Caco-2 (cell line): Measurements from ENCODE around the gene ACP7. TPM values are rescaled to one million over a fixed set of nuclear protein-coding genes. Genes with fewer than 3 reads are reported as not detected.

Experiments
- BruUV-seq: library from RNA; stranded (reverse); fragments of 400-500 nt; replicated peaks from 2 replicates; lab custom pipeline; 2021; lab: Mats Ljungman, UMichigan
- CTCF ChIA-PET: fragments of 300-600 bp; sonication (Branson Sonifier 250); formaldehyde crosslinking; loops from one replicate; lab custom pipeline; 2022; ENCODE audit warnings: antibody characterized with exemption; lab: Charles Lee
- POLR2A ChIA-PET: fragments of 300-600 bp; sonication (Branson Sonifier 250); formaldehyde crosslinking; loops from one replicate; lab custom pipeline; 2022; ENCODE audit warnings: antibody characterized with exemption; lab: Charles Lee
- DNase-seq, 2 experiments: peaks; one replicate each; pipeline versions ENCODE4 v3.0.0 to v3.0.0-alpha.2; 2020 to 2022
- H3K27me3 ChIP-seq: replicated peaks from 2 replicates; pipeline ENCODE4 v1.6.0; 2011; ENCODE audit warnings: low read length; ENCODE audit not compliant: control insufficient read depth, insufficient read depth
- H3K36me3 ChIP-seq: 2 replicates; pipeline ENCODE4 v1.5.1; 2011; ENCODE audit warnings: low read length; ENCODE audit not compliant: control insufficient read depth, insufficient read depth
- H3K4me1 ChIP-seq: fragments of 250-450 bp; sonication (Bioruptor Pico); 2 replicates; pipeline ENCODE4 v1.5.1; 2020; ENCODE audit warnings: mild to moderate bottlenecking
- H3K4me3 ChIP-seq: 2 replicates; pipeline ENCODE4 v1.5.1; 2011; ENCODE audit warnings: low read depth, mild to moderate bottlenecking, control low read depth, low read length
- H3K9me3 ChIP-seq: fragments of 250-450 bp; sonication (Bioruptor Pico); 2 replicates; pipeline ENCODE4 v1.5.1; 2020; ENCODE audit warnings: mild to moderate bottlenecking, moderate library complexity
- H3K27ac Mint-ChIP-seq: one replicate; pipeline ENCODE4 v1.8.0; 2022; ENCODE audit warnings: mixed read lengths; ENCODE audit not compliant: unreplicated experiment
- H3K27me3 Mint-ChIP-seq: one replicate; pipeline ENCODE4 v1.8.0; 2022; ENCODE audit warnings: mixed read lengths; ENCODE audit not compliant: insufficient read depth, unreplicated experiment
- H3K36me3 Mint-ChIP-seq: one replicate; pipeline ENCODE4 v1.8.0; 2022; ENCODE audit warnings: mild to moderate bottlenecking, mixed read lengths; ENCODE audit not compliant: insufficient read depth, unreplicated experiment
- H3K4me1 Mint-ChIP-seq: one replicate; pipeline ENCODE4 v1.8.0; 2022; ENCODE audit warnings: low read depth, mixed read lengths; ENCODE audit not compliant: unreplicated experiment
- H3K4me3 Mint-ChIP-seq: one replicate; pipeline ENCODE4 v1.8.0; 2022; ENCODE audit warnings: mild to moderate bottlenecking, moderate library complexity, mixed read lengths; ENCODE audit not compliant: unreplicated experiment
- H3K9me3 Mint-ChIP-seq: one replicate; pipeline ENCODE4 v1.8.0; 2022; ENCODE audit warnings: mixed read lengths; ENCODE audit not compliant: unreplicated experiment
- intact Hi-C: fragments of 100-400 bp; cut with micrococcal nuclease; formaldehyde crosslinking; loops from one replicate; pipeline ENCODE4 v1.10.0; 2022; ENCODE audit not compliant: unreplicated experiment
- total RNA-seq: library from RNA; stranded (reverse); gene quantifications from 2 replicates; pipeline ENCODE4 v1.2.3, GENCODE V29; 2022
- TF ChIP-seq, protein P1 (sequence below), 2 experiments: fragments of 200-600 bp in 1 of 2; IDR thresholded peaks; 1 replicate in 1 of 2; 2 replicates in 1 of 2; pipeline versions ENCODE4 v1.5.1 to v1.8.0; 2011 to 2022; ENCODE audit warnings: antibody characterized with exemption in 1 of 2, control low read depth in 1 of 2, inconsistent platforms in 1 of 2, low read depth in 1 of 2, low read length in 1 of 2, mild to moderate bottlenecking in 1 of 2, moderate library complexity in 1 of 2; ENCODE audit not compliant: insufficient read depth in 1 of 2, severe bottlenecking in 1 of 2, unreplicated experiment in 1 of 2

The ACP7 gene
- total RNA-seq, 1 experiment from 2014 or later, result 0.45 TPM

DNA sequence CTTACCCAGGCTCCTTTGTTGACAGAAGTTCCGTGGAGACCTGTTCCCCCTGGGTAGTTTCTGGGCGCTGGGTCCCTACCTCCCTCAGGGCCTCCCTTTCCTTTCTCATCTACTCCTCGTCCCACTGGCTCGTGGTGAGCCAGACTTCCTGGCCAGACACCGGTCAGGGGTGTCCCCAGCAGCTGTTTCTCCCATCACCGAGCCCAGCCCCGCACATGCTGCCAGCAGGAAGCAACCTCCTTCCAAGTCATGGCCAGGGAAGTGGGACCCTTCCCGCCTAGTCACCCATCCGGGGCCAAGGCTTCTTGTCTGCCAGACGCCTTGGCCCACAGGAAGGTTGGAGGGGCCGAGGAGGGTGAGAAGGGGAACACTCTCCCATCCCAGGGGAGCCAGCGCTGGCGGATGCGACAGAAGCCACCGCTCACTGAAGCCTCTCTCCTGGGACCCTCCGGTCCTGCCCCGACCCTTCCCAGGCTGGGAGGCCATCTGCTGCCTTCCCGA, 47.1 kb downstream of the ACP7 start:
- H3K4me1 ChIP-seq, result peaks cover 42% of the 10 kb centered on the region
- H3K36me3 ChIP-seq, result no peaks in the 10 kb centered on the region; the same call in none of the 2 replicates
- Mint-ChIP-seq H3K27me3 (no peaks in the 10 kb centered on the region), H3K36me3 (peaks cover 46% of the 10 kb centered on the region), H3K4me1 (peaks cover 54% of the 10 kb centered on the region), H3K9me3 (no peaks in the 10 kb centered on the region), H3K27ac (no peak overlapping the region), H3K4me3 (no peak overlapping the region)
- ChIA-PET CTCF (no interaction called here), POLR2A (no interaction called here)
- intact Hi-C loops, result no loop called here
- TF ChIP-seq, protein P1, sequence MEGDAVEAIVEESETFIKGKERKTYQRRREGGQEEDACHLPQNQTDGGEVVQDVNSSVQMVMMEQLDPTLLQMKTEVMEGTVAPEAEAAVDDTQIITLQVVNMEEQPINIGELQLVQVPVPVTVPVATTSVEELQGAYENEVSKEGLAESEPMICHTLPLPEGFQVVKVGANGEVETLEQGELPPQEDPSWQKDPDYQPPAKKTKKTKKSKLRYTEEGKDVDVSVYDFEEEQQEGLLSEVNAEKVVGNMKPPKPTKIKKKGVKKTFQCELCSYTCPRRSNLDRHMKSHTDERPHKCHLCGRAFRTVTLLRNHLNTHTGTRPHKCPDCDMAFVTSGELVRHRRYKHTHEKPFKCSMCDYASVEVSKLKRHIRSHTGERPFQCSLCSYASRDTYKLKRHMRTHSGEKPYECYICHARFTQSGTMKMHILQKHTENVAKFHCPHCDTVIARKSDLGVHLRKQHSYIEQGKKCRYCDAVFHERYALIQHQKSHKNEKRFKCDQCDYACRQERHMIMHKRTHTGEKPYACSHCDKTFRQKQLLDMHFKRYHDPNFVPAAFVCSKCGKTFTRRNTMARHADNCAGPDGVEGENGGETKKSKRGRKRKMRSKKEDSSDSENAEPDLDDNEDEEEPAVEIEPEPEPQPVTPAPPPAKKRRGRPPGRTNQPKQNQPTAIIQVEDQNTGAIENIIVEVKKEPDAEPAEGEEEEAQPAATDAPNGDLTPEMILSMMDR (IDR thresholded peaks at IDR 0.05; ENCODE audit: insufficient read depth in 1 of 2, low read depth in 1 of 2, low read length in 1 of 2, severe bottlenecking in 1 of 2, unreplicated experiment in 1 of 2), result no peak
- H3K27me3 ChIP-seq, result no peaks in the 10 kb centered on the region
- H3K9me3 ChIP-seq, result no peaks in the 10 kb centered on the region
- DNase-seq, result no peak
- no peak overlapping the region for H3K4me3 ChIP-seq
- no TSS peak for BruUV-seq

DNA sequence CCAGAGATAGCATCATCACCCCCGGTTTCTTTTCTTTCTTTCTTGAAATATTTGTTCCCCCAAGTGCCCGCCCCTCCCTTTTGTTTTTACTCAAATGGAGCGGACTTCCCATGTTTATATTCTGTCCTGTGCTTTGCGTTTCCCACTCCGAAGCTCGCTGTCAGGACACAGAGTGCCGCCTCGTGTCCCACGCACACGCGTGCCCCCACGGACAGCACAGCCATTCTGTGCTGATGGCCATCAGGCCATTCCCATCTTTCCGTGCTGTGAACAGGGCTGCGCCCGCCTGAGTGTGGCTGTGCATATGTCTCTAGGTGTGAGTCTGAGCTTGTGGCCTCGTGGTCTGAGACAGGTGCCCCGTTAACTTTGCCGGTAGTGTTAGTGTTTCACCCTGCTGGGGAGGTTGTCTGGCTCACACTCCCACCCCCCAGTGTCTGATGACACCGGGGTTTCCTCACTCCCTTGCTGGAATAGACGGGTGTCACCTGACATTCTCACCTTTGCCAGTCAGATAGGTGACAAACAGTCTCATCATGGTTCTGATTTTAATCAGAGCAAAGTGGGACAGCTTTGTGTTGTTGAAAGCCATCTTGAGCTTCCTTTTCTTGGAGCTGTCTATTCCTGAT, 48.3 kb downstream of the ACP7 start:
- POLR2A ChIA-PET, result no interaction called here
- intact Hi-C loops, result no loop called here
- peak overlapping the region; percentile 65 for H3K27ac Mint-ChIP-seq
- no peak overlapping the region for H3K4me3 ChIP-seq
- CTCF ChIA-PET, result interaction anchor here (1.3 kb wide), 1 partner anchor 12 kb away, joined by 3 read pairs; no protein-coding TSS in a partner anchor
- no peaks in the 10 kb centered on the region for H3K9me3 ChIP-seq
- H3K36me3 Mint-ChIP-seq, result peaks cover 51% of the 10 kb centered on the region
- BruUV-seq, result no TSS peak
- H3K9me3 Mint-ChIP-seq, result no peaks in the 10 kb centered on the region
- H3K27me3 ChIP-seq, result no peaks in the 10 kb centered on the region
- peaks cover 59% of the 10 kb centered on the region for H3K4me1 Mint-ChIP-seq
- TF ChIP-seq, protein P1 (IDR thresholded peaks at IDR 0.05; ENCODE audit: insufficient read depth in 1 of 2, low read depth in 1 of 2, low read length in 1 of 2, severe bottlenecking in 1 of 2, unreplicated experiment in 1 of 2), result no peak
- no peak for DNase-seq
- H3K4me3 Mint-ChIP-seq, result no peak overlapping the region
- H3K36me3 ChIP-seq, result no peaks in the 10 kb centered on the region; the same call in none of the 2 replicates
- peaks cover 45% of the 10 kb centered on the region for H3K4me1 ChIP-seq
- H3K27me3 Mint-ChIP-seq, result no peaks in the 10 kb centered on the region

GRCh38 chr19:39133431-39134270, 49.5 kb downstream of the ACP7 start:
- TF ChIP-seq, protein P1 (IDR thresholded peaks at IDR 0.05; ENCODE audit: insufficient read depth in 1 of 2, low read depth in 1 of 2, low read length in 1 of 2, severe bottlenecking in 1 of 2, unreplicated experiment in 1 of 2), result no peak
- H3K4me1 ChIP-seq, result peaks cover 45% of the 10 kb centered on the region
- H3K36me3 Mint-ChIP-seq, result peaks cover 62% of the 10 kb centered on the region
- no peaks in the 10 kb centered on the region for H3K27me3 ChIP-seq
- H3K4me1 Mint-ChIP-seq, result peaks cover 63% of the 10 kb centered on the region
- no peaks in the 10 kb centered on the region for H3K9me3 Mint-ChIP-seq
- no peak for DNase-seq
- no TSS peak for BruUV-seq
- intact Hi-C loops, result no loop called here
- no peak overlapping the region for H3K4me3 ChIP-seq
- no peaks in the 10 kb centered on the region for H3K27me3 Mint-ChIP-seq
- ChIA-PET CTCF (interaction anchor here (0.6 to 1.3 kb wide), 2 partner anchors 11 to 203 kb away, joined by 3 read pairs; partner anchors contain the start of genes MRPS12 and SARS2), POLR2A (no interaction called here)
- H3K4me3 Mint-ChIP-seq, result no peak overlapping the region
- H3K36me3 ChIP-seq, result no peaks in the 10 kb centered on the region; the same call in none of the 2 replicates
- H3K9me3 ChIP-seq, result peaks cover 4% of the 10 kb centered on the region; the same call in 1 of the 2 replicates
- peak overlapping the region; percentile 33 for H3K27ac Mint-ChIP-seq
